ENCODE results near the gene RUFY3. TPM values are rescaled to one million over a fixed set of nuclear protein-coding genes. Genes with fewer than 3 reads are reported as not detected.
"Not testable (repeated sequence)": the region's sequence is repeated elsewhere in the genome, so short reads cannot be mapped to it uniquely, and the experiment has no call there.

RUFY3 gene
- total and polyA plus RNA-seq, 4 experiments from 2014 or later = 3.3 to 36.2 (median 22.7) TPM

GRCh38 chr4:70765368-70765767 is 43.6 kb downstream of the RUFY3 start:
- DNase-seq = no peak
- H3K27ac ChIP-seq (ENCODE audit: low read depth, low read length) = no peak overlapping the region
- peaks cover 0 to 7% (median under 1%) of the 10 kb centered on the region in 4 donors for H3K4me1 Mint-ChIP-seq
- POLR2A ChIA-PET (ENCODE audit: partially characterized antibody) = interaction anchor here (0.6 kb wide), 1 partner anchor 41 kb away, joined by 3 read pairs; no protein-coding TSS in a partner anchor
- no peaks in the 10 kb centered on the region for H3K36me3 ChIP-seq (ENCODE audit: insufficient read depth, low read length)
- no peaks in the 10 kb centered on the region for H3K27me3 Mint-ChIP-seq
- H3K36me3 Mint-ChIP-seq = peaks cover 36 to 60% of the 10 kb centered on the region in 2 donors
- no peak overlapping the region for H3K4me3 ChIP-seq (ENCODE audit: low read length in 2 of 2)
- no peaks in the 10 kb centered on the region for H3K9me3 Mint-ChIP-seq
- CTCF ChIA-PET (ENCODE audit: partially characterized antibody) = interaction anchor here (0.7 to 0.9 kb wide), 2 partner anchors 19 to 52 kb away, joined by 3 read pairs; no protein-coding TSS in a partner anchor
- H3K27ac Mint-ChIP-seq = no peak overlapping the region
- H3K9me3 ChIP-seq (ENCODE audit: control insufficient read depth in 1 of 2, low read length in 2 of 2) = no peaks in the 10 kb centered on the region
- H3K27me3 ChIP-seq (ENCODE audit: insufficient read depth, low read length) = no peaks in the 10 kb centered on the region
- H3K4me1 ChIP-seq (ENCODE audit: insufficient read depth, low read length) = peaks cover 2% of the 10 kb centered on the region
- no peak overlapping the region for H3K4me3 Mint-ChIP-seq
- intact Hi-C loops (cut with micrococcal nuclease) = no loop called here

GRCh38 chr4:70768301-70768948 is 46.7 kb downstream of the RUFY3 start:
- Histone ChIP-seq H3K36me3 (ENCODE audit: insufficient read depth, low read length) (no peaks in the 10 kb centered on the region), H3K4me1 (ENCODE audit: insufficient read depth, low read length) (no peaks in the 10 kb centered on the region), H3K27me3 (ENCODE audit: insufficient read depth, low read length) (no peaks in the 10 kb centered on the region), H3K4me3 (ENCODE audit: low read length in 2 of 2) (no peak overlapping the region), H3K27ac (ENCODE audit: low read depth, low read length) (no peak overlapping the region), H3K9me3 (ENCODE audit: control insufficient read depth in 1 of 2, low read length in 2 of 2) (no peaks in the 10 kb centered on the region)
- Mint-ChIP-seq H3K27me3 (no peaks in the 10 kb centered on the region), H3K36me3 (peaks cover 43 to 47% of the 10 kb centered on the region in 2 donors), H3K27ac (peak overlapping the region in 1 of 7 donors; percentile 33), H3K4me3 (no peak overlapping the region), H3K4me1 (peaks cover 0 to 2% (median 0%) of the 10 kb centered on the region in 4 donors), H3K9me3 (no peaks in the 10 kb centered on the region)
- DNase-seq = no peak
- intact Hi-C loops (cut with micrococcal nuclease) = no loop called here
- POLR2A ChIA-PET (ENCODE audit: partially characterized antibody) = no interaction called here
- CTCF ChIA-PET (ENCODE audit: partially characterized antibody) = no interaction called here

DNA sequence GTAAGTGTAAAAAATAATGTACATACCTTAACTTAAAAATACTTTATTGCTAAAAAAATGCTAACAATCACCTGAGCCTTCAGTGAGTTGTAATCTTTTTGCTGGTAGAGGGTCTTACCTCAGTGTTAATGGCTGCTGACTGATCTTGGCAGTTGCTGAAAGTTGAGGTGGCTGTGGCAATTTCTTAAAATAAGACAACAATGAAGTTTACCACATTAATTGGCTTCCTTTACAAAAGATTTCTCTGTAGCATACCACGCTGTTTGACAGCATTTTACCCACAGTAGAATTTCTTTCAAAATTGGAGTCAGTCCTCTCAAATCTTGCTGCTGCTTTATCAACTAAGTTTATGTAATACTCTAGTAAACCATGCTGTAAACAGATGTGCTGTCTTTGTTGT is 47.6 kb downstream of the RUFY3 start:
- H3K27me3 Mint-ChIP-seq; POLR2A ChIA-PET (ENCODE audit: partially characterized antibody); H3K9me3 Mint-ChIP-seq; H3K27ac ChIP-seq (ENCODE audit: low read depth, low read length); H3K9me3 ChIP-seq (ENCODE audit: control insufficient read depth in 1 of 2, low read length in 2 of 2); H3K4me1 ChIP-seq (ENCODE audit: insufficient read depth, low read length); H3K4me1 Mint-ChIP-seq; H3K27ac Mint-ChIP-seq; H3K36me3 ChIP-seq (ENCODE audit: insufficient read depth, low read length); H3K4me3 Mint-ChIP-seq; CTCF ChIA-PET (ENCODE audit: partially characterized antibody); H3K4me3 ChIP-seq (ENCODE audit: low read length in 2 of 2); intact Hi-C loops (cut with micrococcal nuclease); H3K27me3 ChIP-seq (ENCODE audit: insufficient read depth, low read length); DNase-seq: not testable (repeated sequence)
- peaks cover 35 to 37% of the 10 kb centered on the region in 2 donors for H3K36me3 Mint-ChIP-seq

DNA sequence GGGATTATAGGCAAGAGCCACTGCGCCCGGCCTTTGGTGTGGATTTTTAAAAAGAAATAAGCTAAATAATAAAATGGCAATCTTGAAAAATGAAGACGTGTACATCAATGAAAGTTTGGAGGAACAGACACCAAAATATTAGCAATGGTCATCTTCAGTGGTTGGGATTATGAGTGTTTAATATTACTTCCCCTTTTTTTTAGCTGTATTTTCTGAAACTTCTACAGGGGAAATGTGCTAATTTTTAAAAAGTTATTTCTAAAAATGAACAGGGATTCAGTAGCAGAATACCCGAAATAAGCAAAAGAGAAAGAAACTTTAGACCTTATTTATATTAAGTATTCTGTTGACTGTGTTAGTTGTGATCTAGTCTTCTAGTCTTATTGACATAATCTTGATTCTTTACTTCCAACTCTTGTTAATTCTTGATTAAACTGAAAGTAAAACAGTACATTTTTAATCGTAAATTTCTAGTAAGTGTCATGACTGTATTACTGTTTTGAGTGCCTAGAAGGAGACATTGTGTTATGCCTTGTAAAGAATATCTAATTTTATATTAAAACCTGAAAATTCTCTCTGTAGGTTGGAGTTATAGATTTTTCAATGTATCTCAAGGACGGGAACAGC is 51.3 kb downstream of the RUFY3 start:
- Mint-ChIP-seq H3K4me3 (no peak overlapping the region), H3K4me1 (peaks cover 0 to 2% (median 0%) of the 10 kb centered on the region in 4 donors), H3K27me3 (no peaks in the 10 kb centered on the region), H3K27ac (no peak overlapping the region), H3K36me3 (peaks cover 18 to 22% of the 10 kb centered on the region in 2 donors), H3K9me3 (no peaks in the 10 kb centered on the region)
- Histone ChIP-seq H3K27me3 (ENCODE audit: insufficient read depth, low read length) (no peaks in the 10 kb centered on the region), H3K9me3 (ENCODE audit: control insufficient read depth in 1 of 2, low read length in 2 of 2) (no peaks in the 10 kb centered on the region), H3K36me3 (ENCODE audit: insufficient read depth, low read length) (no peaks in the 10 kb centered on the region), H3K4me3 (ENCODE audit: low read length in 2 of 2) (no peak overlapping the region), H3K4me1 (ENCODE audit: insufficient read depth, low read length) (no peaks in the 10 kb centered on the region), H3K27ac (ENCODE audit: low read depth, low read length) (no peak overlapping the region)
- intact Hi-C loops (cut with micrococcal nuclease) = no loop called here
- CTCF ChIA-PET (ENCODE audit: partially characterized antibody) = interaction anchor here (0.8 kb wide), 1 partner anchor 39 kb away, joined by 3 read pairs; no protein-coding TSS in a partner anchor
- POLR2A ChIA-PET (ENCODE audit: partially characterized antibody) = no interaction called here
- no peak for DNase-seq

DNA sequence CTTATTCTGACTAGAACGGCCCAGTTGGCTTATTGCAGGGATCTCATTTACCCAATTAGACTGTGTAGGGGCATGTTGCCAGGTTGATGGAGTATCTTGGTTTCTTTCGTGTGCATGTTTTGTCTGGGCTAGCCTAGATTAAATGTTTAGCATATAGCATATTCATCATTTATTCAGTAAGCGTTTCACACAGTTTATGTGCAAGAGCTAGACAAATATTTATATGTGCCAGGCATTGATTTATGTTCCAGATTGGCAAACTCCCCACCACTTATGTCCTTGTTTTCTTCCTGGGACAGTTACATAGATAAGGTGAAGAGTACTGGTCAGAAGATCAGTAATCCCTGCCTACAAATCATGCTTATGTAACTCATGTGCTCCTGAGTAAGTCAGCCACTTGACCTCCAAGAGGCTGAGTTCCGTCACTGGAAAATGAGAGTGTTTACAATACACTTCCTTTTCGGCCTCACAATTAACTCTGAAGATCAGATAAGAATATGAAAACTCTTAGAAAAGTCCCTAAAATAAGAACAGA is 57.2 kb downstream of the RUFY3 start:
- no peak for DNase-seq
- ChIA-PET POLR2A (ENCODE audit: partially characterized antibody) (no interaction called here), CTCF (ENCODE audit: partially characterized antibody) (no interaction called here)
- Histone ChIP-seq H3K4me3 (ENCODE audit: low read length in 2 of 2) (no peak overlapping the region), H3K36me3 (ENCODE audit: insufficient read depth, low read length) (no peaks in the 10 kb centered on the region), H3K4me1 (ENCODE audit: insufficient read depth, low read length) (no peaks in the 10 kb centered on the region), H3K9me3 (ENCODE audit: control insufficient read depth in 1 of 2, low read length in 2 of 2) (no peaks in the 10 kb centered on the region), H3K27me3 (ENCODE audit: insufficient read depth, low read length) (no peaks in the 10 kb centered on the region), H3K27ac (ENCODE audit: low read depth, low read length) (no peak overlapping the region)
- no peak overlapping the region for H3K4me3 Mint-ChIP-seq
- no peaks in the 10 kb centered on the region for H3K4me1 Mint-ChIP-seq
- H3K27me3 Mint-ChIP-seq = no peaks in the 10 kb centered on the region
- intact Hi-C loops (cut with micrococcal nuclease) = no loop called here
- H3K36me3 Mint-ChIP-seq = peaks cover 11 to 18% of the 10 kb centered on the region in 2 donors
- no peaks in the 10 kb centered on the region for H3K9me3 Mint-ChIP-seq
- peak overlapping the region in 1 of 7 donors; percentile 74 for H3K27ac Mint-ChIP-seq

DNA sequence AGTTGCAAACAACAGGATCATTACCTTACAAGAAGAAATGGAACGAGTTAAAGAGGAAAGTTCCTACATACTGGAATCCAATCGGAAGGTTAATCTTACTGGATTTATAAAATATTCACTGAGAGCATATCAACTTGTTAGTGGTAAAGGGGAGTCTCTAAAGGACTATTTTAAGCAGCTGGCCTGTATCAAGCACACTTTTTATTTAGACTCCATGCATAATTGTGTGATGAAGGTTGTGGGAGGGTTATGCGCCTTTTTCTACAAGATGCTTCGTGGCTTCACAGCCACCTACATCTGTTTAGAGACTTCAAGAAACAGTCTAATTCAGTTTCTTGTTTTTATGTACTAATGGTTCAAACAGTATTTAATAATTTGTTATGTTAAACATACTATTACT is 61.3 kb downstream of the RUFY3 start:
- intact Hi-C loops (cut with micrococcal nuclease) = no loop called here
- Histone ChIP-seq H3K27me3 (ENCODE audit: insufficient read depth, low read length) (no peaks in the 10 kb centered on the region), H3K36me3 (ENCODE audit: insufficient read depth, low read length) (no peaks in the 10 kb centered on the region), H3K4me1 (ENCODE audit: insufficient read depth, low read length) (no peaks in the 10 kb centered on the region), H3K4me3 (ENCODE audit: low read length in 2 of 2) (no peak overlapping the region), H3K27ac (ENCODE audit: low read depth, low read length) (no peak overlapping the region), H3K9me3 (ENCODE audit: control insufficient read depth in 1 of 2, low read length in 2 of 2) (no peaks in the 10 kb centered on the region)
- ChIA-PET CTCF (ENCODE audit: partially characterized antibody) (no interaction called here), POLR2A (ENCODE audit: partially characterized antibody) (no interaction called here)
- no peak for DNase-seq
- Mint-ChIP-seq H3K4me1 (no peaks in the 10 kb centered on the region), H3K36me3 (peaks cover 27 to 30% of the 10 kb centered on the region in 2 donors), H3K9me3 (no peaks in the 10 kb centered on the region), H3K4me3 (no peak overlapping the region), H3K27ac (no peak overlapping the region), H3K27me3 (no peaks in the 10 kb centered on the region)

DNA sequence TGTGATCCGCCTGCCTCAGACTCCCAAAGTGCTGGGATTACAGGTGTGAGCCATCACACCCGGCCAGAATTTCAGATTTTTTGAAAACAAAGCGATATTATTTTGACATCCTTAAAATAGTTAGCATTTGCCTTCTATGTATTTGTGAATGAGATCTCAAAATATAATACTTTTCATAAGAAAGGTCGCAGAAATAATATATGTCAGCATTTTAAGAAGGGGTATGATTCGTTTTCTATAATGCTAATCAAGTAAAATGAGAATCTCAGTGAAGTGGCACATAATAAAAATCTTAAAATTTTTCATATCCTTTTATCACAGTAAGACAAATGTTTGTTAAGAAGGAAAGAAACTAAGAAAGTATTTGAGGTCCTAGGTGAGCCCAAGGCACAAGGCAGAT is 65.7 kb downstream of the RUFY3 start:
- Mint-ChIP-seq H3K27me3 (no peaks in the 10 kb centered on the region), H3K36me3 (peaks cover 34 to 38% of the 10 kb centered on the region in 2 donors)

More for the DNA sequence above, 65.7 kb downstream of the RUFY3 start:
- Mint-ChIP-seq H3K27ac (no peak overlapping the region), H3K4me3 (no peak overlapping the region), H3K4me1 (peaks cover 0 to 2% (median 0%) of the 10 kb centered on the region in 4 donors), H3K9me3 (no peaks in the 10 kb centered on the region)
- no peak for DNase-seq
- H3K27ac ChIP-seq (ENCODE audit: low read depth, low read length) = no peak overlapping the region
- H3K27me3 ChIP-seq (ENCODE audit: insufficient read depth, low read length) = no peaks in the 10 kb centered on the region
- no peaks in the 10 kb centered on the region for H3K4me1 ChIP-seq (ENCODE audit: insufficient read depth, low read length)
- intact Hi-C loops (cut with micrococcal nuclease) = no loop called here
- H3K4me3 ChIP-seq (ENCODE audit: low read length in 2 of 2) = no peak overlapping the region
- H3K9me3 ChIP-seq (ENCODE audit: control insufficient read depth in 1 of 2, low read length in 2 of 2) = no peaks in the 10 kb centered on the region
- ChIA-PET CTCF (ENCODE audit: partially characterized antibody) (interaction anchor here (0.8 to 1.7 kb wide), 2 partner anchors 16 to 17 kb away, joined by 3 to 4 read pairs; no protein-coding TSS in a partner anchor), POLR2A (ENCODE audit: partially characterized antibody) (no interaction called here)
- H3K36me3 ChIP-seq (ENCODE audit: insufficient read depth, low read length) = no peaks in the 10 kb centered on the region
